WTC11 (cell line): ENCODE measurements around the gene REEP1.

ENCODE experiments used
- CTCF ChIP-seq: fragments of 200-600 bp; IDR thresholded peaks from 2 replicates; pipeline ENCODE4 v1.8.0; 2022; ENCODE audit warnings: antibody characterized with exemption
- ELF4 ChIP-seq: sonication (generic); formaldehyde crosslinking; IDR thresholded peaks from 2 replicates; pipeline ENCODE4 v1.8.1; 2022; ENCODE audit warnings: low read depth, mild to moderate bottlenecking, moderate library complexity, missing genetic modification reagents

DNA sequence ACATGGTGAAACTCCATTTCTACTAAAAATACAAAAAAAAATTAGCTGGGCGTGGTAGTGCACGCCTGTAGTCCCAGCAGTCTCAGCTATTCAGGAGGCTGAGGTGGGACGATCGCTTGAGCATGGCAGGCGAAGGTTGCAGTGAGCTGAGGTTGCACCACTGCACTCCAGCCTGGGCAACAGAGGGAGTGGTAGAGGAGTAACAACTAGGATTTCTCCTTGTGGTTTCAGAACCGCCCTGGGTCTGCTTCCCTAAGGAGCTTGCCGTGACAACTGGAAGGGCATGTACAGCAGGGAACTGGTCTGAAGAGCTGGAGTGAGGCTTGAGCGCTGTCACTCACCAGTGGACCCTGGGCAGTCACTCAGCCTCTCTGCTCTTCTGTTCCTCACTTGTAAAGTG, 29.1 kb downstream of the REEP1 start:
- TF ChIP-seq CTCF (no peak), ELF4 (CRISPR knock-in tag) (no peak)
